ENCODE results near the gene EHMT1. TPM values are rescaled to one million over a fixed set of nuclear protein-coding genes. Genes with fewer than 3 reads are reported as not detected.

EHMT1 gene
- total RNA-seq, 2 donors from 2014 or later: 56.2 to 97.9 TPM

DNA sequence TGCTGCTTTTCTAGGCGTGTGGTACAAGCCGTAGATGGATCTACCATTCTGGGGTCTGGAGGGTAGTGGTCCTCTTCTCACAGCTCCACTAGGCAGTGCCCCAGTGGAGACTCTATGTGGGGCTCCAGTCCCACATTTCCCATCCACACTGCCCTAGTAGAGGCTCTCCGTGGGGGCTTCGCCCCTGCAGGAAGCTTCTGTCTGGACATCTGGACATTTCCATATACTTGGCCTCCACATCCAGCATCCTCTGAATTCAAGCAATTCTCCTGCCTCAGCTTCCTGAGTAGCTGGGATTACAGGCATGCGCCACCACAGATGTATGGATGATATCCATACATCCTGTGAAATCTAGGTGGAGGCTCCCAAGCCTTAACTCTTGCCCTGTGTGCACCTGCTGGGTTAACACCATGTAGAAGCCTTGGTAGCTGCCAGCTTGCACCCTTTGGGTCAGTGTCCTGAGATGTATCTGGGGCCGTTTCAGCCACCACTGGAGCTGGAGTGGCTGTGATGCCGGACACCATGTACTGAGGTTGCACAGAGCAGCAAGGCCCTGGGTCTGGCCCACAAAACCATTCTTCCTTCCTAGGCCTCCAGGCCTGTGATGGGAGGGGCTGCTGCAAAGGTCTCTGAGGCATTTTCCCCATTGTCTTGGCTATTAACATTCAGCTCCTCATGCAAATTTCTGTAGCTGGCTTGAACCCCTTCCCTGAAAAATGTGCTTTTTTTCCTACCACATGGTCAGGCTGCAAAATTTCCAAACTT, 84.0 kb downstream of the EHMT1 start:
- H3K4me3 ChIP-seq: no peak overlapping the region
- H3K36me3 ChIP-seq: no peaks in the 10 kb centered on the region
- no peak for DNase-seq
- H3K27me3 ChIP-seq: no peaks in the 10 kb centered on the region
- TF ChIP-seq, protein P1, sequence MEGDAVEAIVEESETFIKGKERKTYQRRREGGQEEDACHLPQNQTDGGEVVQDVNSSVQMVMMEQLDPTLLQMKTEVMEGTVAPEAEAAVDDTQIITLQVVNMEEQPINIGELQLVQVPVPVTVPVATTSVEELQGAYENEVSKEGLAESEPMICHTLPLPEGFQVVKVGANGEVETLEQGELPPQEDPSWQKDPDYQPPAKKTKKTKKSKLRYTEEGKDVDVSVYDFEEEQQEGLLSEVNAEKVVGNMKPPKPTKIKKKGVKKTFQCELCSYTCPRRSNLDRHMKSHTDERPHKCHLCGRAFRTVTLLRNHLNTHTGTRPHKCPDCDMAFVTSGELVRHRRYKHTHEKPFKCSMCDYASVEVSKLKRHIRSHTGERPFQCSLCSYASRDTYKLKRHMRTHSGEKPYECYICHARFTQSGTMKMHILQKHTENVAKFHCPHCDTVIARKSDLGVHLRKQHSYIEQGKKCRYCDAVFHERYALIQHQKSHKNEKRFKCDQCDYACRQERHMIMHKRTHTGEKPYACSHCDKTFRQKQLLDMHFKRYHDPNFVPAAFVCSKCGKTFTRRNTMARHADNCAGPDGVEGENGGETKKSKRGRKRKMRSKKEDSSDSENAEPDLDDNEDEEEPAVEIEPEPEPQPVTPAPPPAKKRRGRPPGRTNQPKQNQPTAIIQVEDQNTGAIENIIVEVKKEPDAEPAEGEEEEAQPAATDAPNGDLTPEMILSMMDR (IDR thresholded peaks at IDR 0.05): no peak
- no peaks in the 10 kb centered on the region for H3K4me1 ChIP-seq
- no peaks in the 10 kb centered on the region for H3K9me3 ChIP-seq
- intact Hi-C loops (cut with DNase I): no loop called here
- no peak overlapping the region for H3K9ac ChIP-seq (ENCODE audit: low read depth in 2 of 2, low read length in 2 of 2)
- no peak overlapping the region for H3K27ac ChIP-seq

DNA sequence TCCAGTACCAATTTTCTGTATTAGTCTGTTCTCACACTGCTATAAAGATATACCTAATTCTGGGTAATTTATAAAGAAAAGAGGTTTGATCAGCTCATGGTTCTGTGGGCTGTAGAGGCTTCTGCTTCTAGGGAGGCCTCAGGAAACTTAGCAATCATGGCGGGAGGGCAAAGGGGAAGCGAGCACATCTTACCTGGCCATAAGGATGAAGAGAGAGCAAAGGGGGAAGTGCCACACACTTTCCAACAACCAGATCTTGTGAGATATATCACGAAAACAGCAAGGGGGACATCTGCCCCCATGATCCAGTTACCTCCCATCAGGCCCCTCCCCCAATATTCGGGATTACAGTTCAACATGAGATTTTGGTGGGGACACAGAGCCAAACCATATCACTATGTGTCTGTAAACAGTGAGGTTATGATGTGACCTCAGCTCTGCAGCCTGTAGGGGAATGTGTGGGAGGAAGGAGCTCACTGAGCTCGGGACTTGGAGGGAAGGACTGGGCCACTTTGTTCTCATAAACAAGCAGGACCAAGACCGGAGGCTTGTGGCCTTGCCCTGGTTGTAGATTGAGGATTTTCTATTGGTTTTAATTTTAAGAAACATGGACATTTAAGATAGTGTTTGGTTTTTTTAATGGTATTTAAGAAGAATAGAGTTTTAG, 85.2 kb downstream of the EHMT1 start:
- Histone ChIP-seq H3K9ac (ENCODE audit: low read depth in 2 of 2, low read length in 2 of 2) (no peak overlapping the region), H3K27me3 (no peaks in the 10 kb centered on the region), H3K4me1 (no peaks in the 10 kb centered on the region), H3K9me3 (no peaks in the 10 kb centered on the region), H3K4me3 (no peak overlapping the region), H3K27ac (no peak overlapping the region), H3K36me3 (no peaks in the 10 kb centered on the region)
- intact Hi-C loops (cut with DNase I): no loop called here
- TF ChIP-seq, protein P1 (IDR thresholded peaks at IDR 0.05): no peak
- DNase-seq: no peak

DNA sequence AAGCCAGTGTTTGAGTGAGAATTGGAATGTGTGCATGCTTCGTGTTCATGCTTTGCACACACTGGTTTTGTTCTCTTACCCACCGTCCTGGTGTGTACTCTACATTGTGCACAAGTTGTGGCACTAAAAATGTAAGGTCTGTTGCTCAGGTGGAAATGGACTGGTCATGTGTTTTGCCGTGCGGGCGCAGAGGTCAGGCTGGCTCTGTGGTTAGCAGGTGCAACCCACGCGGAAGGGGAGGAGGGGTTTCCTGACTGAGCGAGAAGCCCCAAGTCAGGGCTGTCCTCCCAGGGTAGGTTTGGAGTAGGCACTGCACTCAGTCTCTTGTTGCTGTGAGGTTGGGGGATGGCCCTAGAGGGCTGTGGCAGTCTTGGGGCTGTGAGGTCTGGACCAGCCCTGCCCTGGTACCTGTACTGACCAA, 86.6 kb downstream of the EHMT1 start:
- H3K9me3 ChIP-seq: no peaks in the 10 kb centered on the region
- intact Hi-C loops (cut with DNase I): no loop called here
- TF ChIP-seq, protein P1 (IDR thresholded peaks at IDR 0.05): no peak
- no peak overlapping the region for H3K4me3 ChIP-seq
- no peaks in the 10 kb centered on the region for H3K4me1 ChIP-seq
- no peak overlapping the region for H3K9ac ChIP-seq (ENCODE audit: low read depth in 2 of 2, low read length in 2 of 2)
- DNase-seq: no peak
- no peaks in the 10 kb centered on the region for H3K27me3 ChIP-seq
- no peaks in the 10 kb centered on the region for H3K36me3 ChIP-seq
- no peak overlapping the region for H3K27ac ChIP-seq

DNA sequence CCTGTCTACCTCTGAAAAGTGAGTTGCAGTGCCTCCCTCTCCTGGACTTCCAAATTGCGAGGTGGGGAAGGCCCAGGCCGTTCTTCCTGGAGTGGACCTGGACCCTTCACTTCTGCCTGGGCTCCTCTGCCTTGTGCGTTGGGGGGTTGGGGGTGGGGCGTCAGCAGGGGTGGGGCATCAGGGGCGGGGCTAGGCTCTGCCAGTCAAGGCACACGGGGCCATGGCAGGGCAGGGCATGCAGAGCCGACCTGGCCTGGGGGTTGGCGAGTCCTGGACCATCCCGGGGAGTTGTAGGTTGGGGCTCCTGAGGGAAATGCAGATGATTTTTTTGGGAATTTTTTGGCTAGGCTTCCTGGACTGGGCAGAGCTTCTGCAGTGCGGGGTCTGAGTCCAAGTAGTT, 87.1 kb downstream of the EHMT1 start:
- no peak for DNase-seq
- Histone ChIP-seq H3K27ac (no peak overlapping the region), H3K27me3 (no peaks in the 10 kb centered on the region), H3K4me3 (no peak overlapping the region), H3K36me3 (no peaks in the 10 kb centered on the region), H3K9me3 (no peaks in the 10 kb centered on the region), H3K4me1 (no peaks in the 10 kb centered on the region), H3K9ac (ENCODE audit: low read depth in 2 of 2, low read length in 2 of 2) (no peak overlapping the region)
- TF ChIP-seq, protein P1 (IDR thresholded peaks at IDR 0.05): no peak
- intact Hi-C loops (cut with DNase I): no loop called here

DNA sequence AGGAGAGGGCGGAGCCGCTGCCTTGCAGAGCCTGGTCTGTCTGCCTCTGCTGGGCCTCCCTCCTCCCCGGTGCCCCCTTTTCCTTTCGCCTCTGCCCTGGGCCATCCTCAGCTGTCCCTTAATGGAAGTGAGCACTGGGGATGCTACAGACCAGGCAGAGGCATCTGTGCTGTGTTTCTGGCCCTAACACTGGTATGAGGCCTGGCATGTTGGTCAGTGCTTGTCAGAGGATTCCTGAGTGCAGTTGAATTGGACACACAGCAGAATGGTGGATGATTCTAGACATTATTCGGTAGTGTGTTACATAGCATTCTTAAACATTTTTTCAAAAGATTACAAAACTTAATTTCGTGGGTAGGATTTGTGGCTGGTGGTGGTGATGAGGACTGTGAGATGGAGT, 88.6 kb downstream of the EHMT1 start:
- DNase-seq: no peak
- H3K4me1 ChIP-seq: no peaks in the 10 kb centered on the region
- no peak overlapping the region for H3K27ac ChIP-seq
- TF ChIP-seq, protein P1 (IDR thresholded peaks at IDR 0.05): no peak
- no peak overlapping the region for H3K9ac ChIP-seq (ENCODE audit: low read depth in 2 of 2, low read length in 2 of 2)
- intact Hi-C loops (cut with DNase I): no loop called here
- no peak overlapping the region for H3K4me3 ChIP-seq
- H3K36me3 ChIP-seq: no peaks in the 10 kb centered on the region
- H3K9me3 ChIP-seq: no peaks in the 10 kb centered on the region
- H3K27me3 ChIP-seq: no peaks in the 10 kb centered on the region

All from colonic mucosa (tissue), 4 donors.